GM21528 (cell line): ENCODE measurements around the gene TENT5A.
"Not testable (repeated sequence)": the region's sequence is repeated elsewhere in the genome, so short reads cannot be mapped to it uniquely, and the experiment has no call there.

Experiments
- ATAC-seq: cut with Tn5 transposase; IDR thresholded peaks from one replicate; pipeline ENCODE4 v1.9.1; 2021; ENCODE audit warnings: mild to moderate bottlenecking, moderate library complexity; ENCODE audit not compliant: unreplicated experiment, low FRiP score

TENT5A gene

GRCh38 chr6:81752084-81752920 lies at the start of gene TENT5A:
TSS of gene TENT5A (minus strand) at chr6:81752681. CDS start at chr6:81752141, 540 bp downstream.
- ATAC-seq = peak; percentile 78

- ATAC-seq = no peak
Measured at GRCh38 chr6:81801489-81801888, 49.0 kb upstream of the TENT5A start.

GRCh38 chr6:81800666-81801065 lies 48.2 kb upstream of the TENT5A start:
- no peak for ATAC-seq

GRCh38 chr6:81799323-81799722 lies 46.8 kb upstream of the TENT5A start:
- no peak for ATAC-seq

GRCh38 chr6:81797591-81797990 lies 45.1 kb upstream of the TENT5A start:
- no peak for ATAC-seq

- ATAC-seq = no peak
Measured at GRCh38 chr6:81795890-81796289, 43.4 kb upstream of the TENT5A start.

GRCh38 chr6:81793821-81794475 lies 41.5 kb upstream of the TENT5A start:
- ATAC-seq = no peak

- no peak for ATAC-seq
Measured at GRCh38 chr6:81792826-81793225, 40.3 kb upstream of the TENT5A start.

- no peak for ATAC-seq
Measured at GRCh38 chr6:81791756-81792155, 39.3 kb upstream of the TENT5A start.

- ATAC-seq = no peak
Measured at GRCh38 chr6:81790034-81790433, 37.6 kb upstream of the TENT5A start.

GRCh38 chr6:81789291-81789690 lies 36.8 kb upstream of the TENT5A start:
- ATAC-seq = no peak

- ATAC-seq = no peak
Measured at GRCh38 chr6:81788748-81789147, 36.3 kb upstream of the TENT5A start.

- ATAC-seq = no peak
Measured at GRCh38 chr6:81787313-81788068, 35.0 kb upstream of the TENT5A start.

- ATAC-seq = no peak
Measured at GRCh38 chr6:81786150-81786549, 33.7 kb upstream of the TENT5A start.

- no peak for ATAC-seq
Measured at GRCh38 chr6:81785377-81785776, 32.9 kb upstream of the TENT5A start.

- no peak for ATAC-seq
Measured at GRCh38 chr6:81783893-81784292, 31.4 kb upstream of the TENT5A start.

- ATAC-seq = no peak
Measured at GRCh38 chr6:81781624-81782023, 29.1 kb upstream of the TENT5A start.

GRCh38 chr6:81777586-81778268 lies 25.2 kb upstream of the TENT5A start:
- ATAC-seq = no peak

GRCh38 chr6:81776219-81776618 lies 23.7 kb upstream of the TENT5A start:
- not testable (repeated sequence) for ATAC-seq

GRCh38 chr6:81774542-81774941 lies 22.1 kb upstream of the TENT5A start:
- ATAC-seq = no peak

GRCh38 chr6:81773887-81774286 lies 21.4 kb upstream of the TENT5A start:
- no peak for ATAC-seq
